ENCODE measurements around the gene METTL26.

METTL26 gene

DNA sequence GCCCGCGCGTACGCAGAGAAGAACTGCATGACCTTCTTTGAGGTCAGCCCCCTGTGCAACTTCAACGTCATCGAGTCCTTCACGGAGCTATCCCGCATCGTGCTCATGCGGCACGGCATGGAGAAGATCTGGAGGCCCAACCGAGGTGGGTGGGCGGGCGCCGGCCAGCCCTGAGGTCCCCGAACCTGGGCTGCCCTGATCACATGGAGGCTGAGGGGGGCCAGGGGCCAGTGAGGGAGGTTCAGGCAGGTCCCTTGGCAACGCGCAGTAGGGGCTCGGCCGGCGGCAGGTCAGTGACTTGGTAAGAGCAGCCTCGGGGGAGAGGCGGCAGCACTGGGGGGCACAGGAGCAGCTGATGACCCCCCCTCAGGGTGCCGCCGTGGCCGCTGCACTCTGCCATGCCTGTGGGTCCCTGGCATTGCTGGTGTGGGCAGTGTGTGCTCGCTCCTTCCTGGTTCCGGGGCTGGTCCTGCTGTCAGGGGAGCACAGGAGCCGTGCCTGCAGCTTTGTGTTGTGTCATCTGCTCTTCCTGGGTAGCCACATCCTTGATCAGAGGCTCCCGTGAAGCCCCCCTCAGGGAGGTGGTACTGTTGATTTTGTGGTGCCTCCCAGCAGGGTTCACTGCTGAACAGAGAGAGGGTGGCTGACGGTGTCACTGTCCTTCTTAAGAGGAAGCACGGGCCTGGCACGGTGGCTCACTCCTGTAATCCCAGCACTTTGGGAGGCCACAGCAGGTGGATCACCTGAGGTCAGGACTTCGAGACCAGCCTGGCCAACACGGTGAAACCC, 9.9 kb downstream of the METTL26 start:
- Histone ChIP-seq H4K20me1 (ENCODE audit: low read depth, low read length) (no peaks in the 10 kb centered on the region), H3K9me2 (replicated peaks; ENCODE audit: insufficient read depth, low read length) (no peaks in the 10 kb centered on the region), H3F3A (ENCODE audit: insufficient read depth) (no peaks in the 10 kb centered on the region), H3K79me2 (ENCODE audit: insufficient read depth, low read length) (no peaks in the 10 kb centered on the region), H2AFZ (ENCODE audit: low read depth, low read length, severe bottlenecking) (no peak overlapping the region), H3K27ac (ENCODE audit: low read depth, low read length) (no peak overlapping the region), H3K9me3 (ENCODE audit: insufficient read depth, low read length) (no peaks in the 10 kb centered on the region), H3K27me3 (ENCODE audit: low read length) (no peaks in the 10 kb centered on the region), H3K9ac (ENCODE audit: low read length) (no peak overlapping the region), H3K4me3 (ENCODE audit: insufficient read depth, low read length, poor library complexity, severe bottlenecking) (no peak overlapping the region), H3K36me3 (ENCODE audit: low read length) (no peaks in the 10 kb centered on the region), H3K4me2 (ENCODE audit: low read depth, low read length, poor library complexity, severe bottlenecking) (no peak overlapping the region)
- TF ChIP-seq EZH2phosphoT487 (conservative IDR thresholded peaks at IDR 0.05; ENCODE audit: low read length), result no peak
- TF ChIP-seq, protein P1, sequence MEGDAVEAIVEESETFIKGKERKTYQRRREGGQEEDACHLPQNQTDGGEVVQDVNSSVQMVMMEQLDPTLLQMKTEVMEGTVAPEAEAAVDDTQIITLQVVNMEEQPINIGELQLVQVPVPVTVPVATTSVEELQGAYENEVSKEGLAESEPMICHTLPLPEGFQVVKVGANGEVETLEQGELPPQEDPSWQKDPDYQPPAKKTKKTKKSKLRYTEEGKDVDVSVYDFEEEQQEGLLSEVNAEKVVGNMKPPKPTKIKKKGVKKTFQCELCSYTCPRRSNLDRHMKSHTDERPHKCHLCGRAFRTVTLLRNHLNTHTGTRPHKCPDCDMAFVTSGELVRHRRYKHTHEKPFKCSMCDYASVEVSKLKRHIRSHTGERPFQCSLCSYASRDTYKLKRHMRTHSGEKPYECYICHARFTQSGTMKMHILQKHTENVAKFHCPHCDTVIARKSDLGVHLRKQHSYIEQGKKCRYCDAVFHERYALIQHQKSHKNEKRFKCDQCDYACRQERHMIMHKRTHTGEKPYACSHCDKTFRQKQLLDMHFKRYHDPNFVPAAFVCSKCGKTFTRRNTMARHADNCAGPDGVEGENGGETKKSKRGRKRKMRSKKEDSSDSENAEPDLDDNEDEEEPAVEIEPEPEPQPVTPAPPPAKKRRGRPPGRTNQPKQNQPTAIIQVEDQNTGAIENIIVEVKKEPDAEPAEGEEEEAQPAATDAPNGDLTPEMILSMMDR (IDR thresholded peaks at IDR 0.05; ENCODE audit: insufficient read depth, low read length, poor library complexity, severe bottlenecking), result no peak

DNA sequence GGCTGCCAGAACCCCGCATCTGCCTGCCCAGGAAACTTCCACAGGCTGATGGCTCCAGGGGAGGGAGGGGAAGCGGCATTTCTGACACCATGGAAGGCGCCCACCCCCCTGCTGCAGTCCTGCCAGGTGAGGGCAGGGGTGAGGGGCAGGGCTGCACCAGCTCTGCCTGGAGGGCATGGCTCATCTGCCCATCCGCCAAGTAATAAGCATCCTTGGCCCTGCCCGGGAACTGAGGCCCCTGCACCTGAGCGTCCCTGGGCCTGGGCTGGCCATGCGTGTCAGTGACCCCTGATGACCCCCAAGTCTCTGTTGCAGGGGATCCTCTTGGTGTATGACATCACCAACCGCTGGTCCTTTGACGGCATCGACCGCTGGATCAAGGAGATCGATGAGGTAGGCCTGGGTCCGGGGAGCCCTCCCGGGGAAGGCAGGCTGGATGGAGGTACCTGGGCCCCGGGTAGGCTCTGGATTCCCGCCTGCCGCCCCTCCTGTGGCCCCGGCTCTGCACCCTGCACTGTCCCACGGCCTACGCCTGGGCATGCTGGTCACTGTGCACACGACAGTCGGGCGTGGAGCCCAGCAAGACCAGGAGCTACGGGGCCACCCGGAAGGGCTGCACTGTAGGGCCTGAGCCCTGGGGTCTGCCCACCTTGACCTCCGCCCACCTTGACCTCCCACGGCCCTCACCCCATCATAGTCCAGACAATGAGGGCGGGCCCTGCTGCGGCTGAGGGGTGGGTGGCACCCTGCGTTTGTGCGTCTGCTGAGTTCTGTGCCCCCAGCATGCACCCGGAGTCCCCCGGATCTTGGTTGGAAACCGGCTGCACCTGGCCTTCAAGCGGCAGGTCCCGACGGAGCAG, 10.8 kb downstream of the METTL26 start:
- no peaks in the 10 kb centered on the region for H3K36me3 ChIP-seq (ENCODE audit: low read length)
- no peaks in the 10 kb centered on the region for H4K20me1 ChIP-seq (ENCODE audit: low read depth, low read length)
- no peaks in the 10 kb centered on the region for H3F3A ChIP-seq (ENCODE audit: insufficient read depth)
- no peak overlapping the region for H3K9ac ChIP-seq (ENCODE audit: low read length)
- H3K9me3 ChIP-seq (ENCODE audit: insufficient read depth, low read length), result no peaks in the 10 kb centered on the region
- no peak overlapping the region for H3K4me3 ChIP-seq (ENCODE audit: insufficient read depth, low read length, poor library complexity, severe bottlenecking)
- H3K27ac ChIP-seq (ENCODE audit: low read depth, low read length), result no peak overlapping the region
- no peak overlapping the region for H3K4me2 ChIP-seq (ENCODE audit: low read depth, low read length, poor library complexity, severe bottlenecking)
- H3K9me2 ChIP-seq (replicated peaks; ENCODE audit: insufficient read depth, low read length), result no peaks in the 10 kb centered on the region
- H3K79me2 ChIP-seq (ENCODE audit: insufficient read depth, low read length), result no peaks in the 10 kb centered on the region
- TF ChIP-seq EZH2phosphoT487 (conservative IDR thresholded peaks at IDR 0.05; ENCODE audit: low read length), result no peak
- TF ChIP-seq, protein P1 (IDR thresholded peaks at IDR 0.05; ENCODE audit: insufficient read depth, low read length, poor library complexity, severe bottlenecking), result no peak
- H3K27me3 ChIP-seq (ENCODE audit: low read length), result no peaks in the 10 kb centered on the region
- H2AFZ ChIP-seq (ENCODE audit: low read depth, low read length, severe bottlenecking), result no peak overlapping the region

DNA sequence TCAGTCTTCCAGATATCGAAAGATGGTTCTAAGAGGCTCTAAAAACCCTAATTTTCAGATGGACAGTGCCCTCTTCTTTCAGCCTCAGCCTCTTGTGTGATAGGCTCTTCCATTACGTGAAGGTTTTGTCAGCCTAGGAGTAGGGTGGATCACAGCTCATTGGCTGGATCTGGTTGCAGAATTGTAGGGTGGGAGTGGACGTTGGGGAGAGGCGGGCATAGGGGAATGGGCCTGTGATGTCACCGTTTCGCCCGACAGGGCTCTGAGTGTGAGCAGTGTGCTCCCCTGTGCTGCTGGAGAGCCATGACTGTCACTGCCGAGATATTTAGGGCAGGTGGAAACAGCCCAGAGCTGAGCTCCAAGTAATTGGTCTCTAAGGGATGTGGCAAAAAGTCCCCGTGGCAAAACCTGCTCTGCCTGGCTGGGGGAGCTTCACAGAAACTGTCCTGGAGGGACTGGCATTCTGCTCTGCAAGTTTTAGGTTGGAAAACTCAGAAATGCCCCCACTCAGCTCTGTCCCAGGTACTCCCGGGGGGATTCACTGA, 11.5 kb downstream of the METTL26 start:
- no peaks in the 10 kb centered on the region for H3K36me3 ChIP-seq (ENCODE audit: low read length)
- H3K9me3 ChIP-seq (ENCODE audit: insufficient read depth, low read length), result no peaks in the 10 kb centered on the region
- no peaks in the 10 kb centered on the region for H3K9me2 ChIP-seq (replicated peaks; ENCODE audit: insufficient read depth, low read length)
- no peak overlapping the region for H3K9ac ChIP-seq (ENCODE audit: low read length)
- H2AFZ ChIP-seq (ENCODE audit: low read depth, low read length, severe bottlenecking), result no peak overlapping the region
- H3K4me2 ChIP-seq (ENCODE audit: low read depth, low read length, poor library complexity, severe bottlenecking), result no peak overlapping the region
- no peaks in the 10 kb centered on the region for H3K27me3 ChIP-seq (ENCODE audit: low read length)
- no peaks in the 10 kb centered on the region for H3F3A ChIP-seq (ENCODE audit: insufficient read depth)
- TF ChIP-seq, protein P1 (IDR thresholded peaks at IDR 0.05; ENCODE audit: insufficient read depth, low read length, poor library complexity, severe bottlenecking), result no peak
- TF ChIP-seq EZH2phosphoT487 (conservative IDR thresholded peaks at IDR 0.05; ENCODE audit: low read length), result no peak
- H3K27ac ChIP-seq (ENCODE audit: low read depth, low read length), result no peak overlapping the region
- H3K4me3 ChIP-seq (ENCODE audit: insufficient read depth, low read length, poor library complexity, severe bottlenecking), result no peak overlapping the region
- no peaks in the 10 kb centered on the region for H3K79me2 ChIP-seq (ENCODE audit: insufficient read depth, low read length)
- no peaks in the 10 kb centered on the region for H4K20me1 ChIP-seq (ENCODE audit: low read depth, low read length)
